Hematopoietic multipotent progenitor cell treated with erythropoietin and hydrocortisone succinate and interleukin-3 and kit ligand, for 4 days (in vitro differentiated cells): ENCODE measurements around the gene NMT2.
A peak's percentile ranks its signal among the peaks of the same experiment; 100 is the strongest.

Source experiments
- DNase-seq: peaks from one replicate; pipeline ENCODE4 v3.0.0-alpha.2; 2015

NMT2 gene

DNA sequence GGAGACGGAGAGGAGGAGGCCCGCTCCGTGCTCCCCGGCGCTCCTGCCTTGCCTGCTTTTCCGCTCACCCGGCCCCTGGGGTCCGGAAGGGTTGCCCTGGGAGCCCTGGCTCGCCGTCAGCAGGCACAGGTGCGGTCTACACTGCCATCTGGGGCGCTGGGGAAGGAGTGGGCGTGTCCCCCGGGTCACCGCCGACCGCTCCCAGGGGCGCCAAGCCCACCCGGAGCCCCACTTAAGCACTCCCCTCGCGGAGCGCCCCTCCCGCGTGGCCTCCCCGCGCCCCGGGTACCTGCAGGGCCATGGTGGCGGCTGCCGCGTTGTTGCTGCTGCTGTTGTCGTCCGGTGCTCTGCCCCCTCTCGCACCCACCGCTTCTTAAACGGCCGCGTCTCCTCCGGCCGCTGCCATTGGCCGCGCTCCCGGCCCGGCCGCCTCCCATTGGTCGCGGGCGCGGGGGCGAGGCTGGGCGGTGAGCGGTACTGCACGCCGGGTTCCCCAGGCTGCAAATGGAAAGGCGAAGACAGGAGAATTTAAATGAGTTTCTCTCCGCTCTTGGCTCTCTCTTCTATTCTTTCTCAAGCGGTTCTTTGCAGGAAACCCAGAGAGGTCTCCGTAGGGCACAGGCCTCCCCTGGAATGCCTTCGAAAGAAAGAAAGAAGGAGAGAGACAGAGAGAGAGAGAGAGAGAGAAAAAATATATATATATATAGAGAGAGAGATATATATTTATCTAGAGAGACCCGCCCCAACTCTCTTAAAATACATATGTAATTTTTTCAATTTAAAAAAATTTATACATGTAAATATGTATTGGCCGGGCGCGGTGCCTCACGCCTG, 79.8 kb downstream of the NMT2 start, which contains the start of gene ACBD7:
TSS of gene ACBD7 (minus strand) at position 349 of the 834 bp plus-strand sequence. CDS start at position 301, 48 bp downstream.
- DNase-seq = peak; percentile 93

GRCh38 chr10:15084502-15084922, 84.0 kb downstream of the NMT2 start:
- no peak for DNase-seq

GRCh38 chr10:15083674-15084501, 84.6 kb downstream of the NMT2 start:
- no peak for DNase-seq

GRCh38 chr10:15075421-15075820, 93.1 kb downstream of the NMT2 start:
- no peak for DNase-seq

DNA sequence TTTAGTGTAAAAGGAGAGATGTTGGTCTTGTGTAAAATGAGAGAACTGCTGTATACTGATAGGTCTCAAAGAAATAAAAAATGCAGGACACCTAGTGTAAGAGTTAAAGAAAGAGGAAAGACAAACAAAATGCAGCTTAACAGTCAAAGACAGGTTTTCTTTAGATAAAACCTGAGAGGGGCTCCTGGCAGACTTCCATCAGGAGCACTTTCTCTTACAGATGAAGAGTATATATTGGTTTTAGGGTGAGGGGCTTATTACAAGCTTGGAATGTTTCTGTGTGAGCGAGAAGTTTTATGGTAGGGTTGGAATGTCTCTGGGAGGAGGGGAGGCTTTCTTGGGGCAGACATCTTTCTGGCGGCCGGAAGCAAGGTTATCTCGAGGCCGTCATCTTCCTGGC, 96.1 kb downstream of the NMT2 start:
- DNase-seq = no peak

DNA sequence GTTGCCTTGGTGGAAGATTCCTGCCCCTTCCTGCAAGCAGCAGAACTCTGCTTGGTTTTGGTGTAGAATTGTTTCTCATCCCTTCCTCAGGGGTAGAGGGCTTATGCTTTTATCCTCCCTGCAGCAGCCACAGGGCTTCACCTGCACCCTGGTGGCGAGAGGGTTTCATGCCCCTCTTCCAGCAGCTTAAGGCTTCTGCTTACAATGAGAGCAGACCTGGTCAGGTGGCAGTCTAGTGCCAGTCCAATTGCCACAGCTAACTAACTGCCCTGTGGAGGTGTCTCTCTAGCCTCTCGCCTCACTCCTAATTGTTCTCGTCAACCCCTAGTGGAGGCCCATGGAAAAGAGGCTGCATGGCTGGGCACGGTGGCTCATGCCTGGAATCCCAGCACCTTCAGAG, 99.3 kb downstream of the NMT2 start:
- no peak for DNase-seq

DNA sequence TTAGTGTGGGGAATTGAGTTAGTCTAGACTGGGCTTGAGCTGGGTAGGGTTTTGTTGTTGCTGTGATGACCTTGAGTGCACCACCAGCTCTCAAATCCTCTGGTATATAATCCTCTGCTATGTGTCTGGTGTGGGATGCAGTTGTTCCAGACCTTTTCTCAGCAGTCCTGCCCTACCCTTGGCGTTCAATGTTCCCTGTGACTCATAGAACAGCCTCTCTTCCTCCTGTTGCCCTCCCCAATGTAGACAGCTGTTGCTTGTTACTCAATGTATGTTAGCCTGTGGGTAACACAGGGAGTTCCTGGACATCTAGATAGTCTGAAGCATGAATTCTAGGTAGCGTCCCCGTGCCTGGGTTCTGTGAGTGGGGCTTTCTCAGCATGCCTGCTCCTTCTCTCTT, 99.7 kb downstream of the NMT2 start:
- DNase-seq = no peak

- no peak for DNase-seq
These were observed 101.3 kb downstream of the NMT2 start for GRCh38 chr10:15067154-15067553.

DNA sequence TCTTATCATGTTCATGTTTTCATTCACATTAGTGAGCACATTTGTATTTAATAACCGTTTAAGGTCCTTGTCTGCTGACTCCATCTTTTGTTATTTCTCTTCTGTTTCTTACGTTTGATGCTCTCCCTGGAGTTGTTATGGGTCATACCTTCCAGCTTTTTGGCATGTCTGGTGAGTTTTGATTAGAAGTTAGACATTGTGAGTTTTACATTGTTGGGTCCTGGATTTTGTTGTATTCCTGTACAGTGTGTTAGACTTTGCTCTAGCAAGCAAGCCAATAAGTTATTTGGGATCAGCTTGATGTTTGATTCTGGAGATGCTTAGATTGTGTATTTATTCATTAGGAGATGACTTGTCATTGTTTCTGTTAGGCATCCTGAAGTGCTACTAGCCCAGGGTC, 107.9 kb downstream of the NMT2 start:
- DNase-seq = no peak

DNA sequence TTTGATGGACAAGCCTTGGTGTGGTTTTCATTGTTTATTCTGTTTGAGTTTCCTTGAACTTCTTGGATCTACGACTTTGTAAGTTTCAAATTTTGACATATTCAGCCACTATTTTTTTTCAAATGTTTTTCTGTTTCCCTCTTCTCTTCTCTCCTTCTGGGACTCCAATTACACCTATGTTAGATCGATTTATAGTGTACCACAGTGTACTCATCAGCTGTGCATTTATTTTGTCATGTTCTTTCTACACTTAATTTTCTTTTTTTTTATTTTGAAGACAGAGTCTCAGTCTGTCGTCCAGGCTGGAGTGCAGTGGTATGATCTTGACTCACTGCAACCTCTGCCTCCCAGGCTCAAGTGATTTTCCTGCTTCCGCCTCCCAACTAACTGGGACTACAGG, 108.6 kb downstream of the NMT2 start:
- no peak for DNase-seq

DNA sequence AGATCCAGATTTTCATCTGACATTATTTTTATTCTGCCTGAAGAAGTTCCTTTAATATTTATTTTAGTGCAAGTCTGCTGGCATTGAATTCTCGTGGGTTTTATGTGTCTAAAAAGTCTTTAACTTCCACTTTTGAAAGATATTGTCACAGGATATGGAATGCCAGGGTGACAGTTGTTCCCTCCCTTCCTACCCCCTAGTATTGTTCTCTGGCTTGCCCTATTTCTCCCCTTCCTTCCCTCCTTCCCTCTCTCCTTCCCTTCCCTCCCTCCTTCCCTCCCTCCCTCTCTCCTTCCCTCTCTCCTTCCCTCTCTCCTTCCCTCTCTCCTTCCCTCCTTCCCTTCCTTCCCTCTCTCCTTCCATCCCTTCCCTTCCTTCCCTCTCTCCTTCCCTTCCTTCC, 109.8 kb downstream of the NMT2 start:
- no peak for DNase-seq
